Body of pancreas (tissue), 4 donors: ENCODE data around the gene PCCA. TPM values are rescaled to one million over a fixed set of nuclear protein-coding genes. Genes with fewer than 3 reads are reported as not detected.

Experiments
- ATAC-seq: fragments of 150-250 bp; one replicate; pipeline ENCODE4 v1.9.1; 2016
- DNase-seq, 4 donors: peaks; one replicate each; pipeline ENCODE4 v3.0.0-alpha.2; 2019
- H3K27ac ChIP-seq, 4 donors: fragments of 200-600 bp; sonication (generic); 1 replicate in 3 of 4; 2 replicates in 1 of 4; pipeline versions ENCODE4 v1.5.1 to v1.6.1; 2016 to 2019; ENCODE audit warnings: mild to moderate bottlenecking in 1 of 4, mixed read lengths in 1 of 4, moderate library complexity in 1 of 4
- H3K27me3 ChIP-seq, 2 donors: fragments of 200-600 bp; sonication (generic); one replicate each; pipeline ENCODE4 v1.6.0; 2016; ENCODE audit warnings: mild to moderate bottlenecking in 1 of 2
- H3K36me3 ChIP-seq, 2 donors: fragments of 200-600 bp; sonication (generic); replicated peaks in 1 of 2; 2 replicates each; pipeline ENCODE4 v1.5.1; 2016; ENCODE audit warnings: low read depth in 2 of 2; ENCODE audit not compliant: insufficient read depth in 1 of 2
- H3K4me1 ChIP-seq: fragments of 200-600 bp; sonication (generic); one replicate; pipeline ENCODE4 v1.6.0; 2016
- H3K4me3 ChIP-seq, 2 donors: fragments of 200-600 bp; sonication (generic); 1 replicate in 1 of 2; 2 replicates in 1 of 2; pipeline ENCODE4 v1.5.1; 2016 to 2019
- H3K9me3 ChIP-seq, 3 donors: fragments of 200-600 bp; sonication (generic); 1 replicate in 2 of 3; 2 replicates in 1 of 3; pipeline ENCODE4 v1.5.1; 2016
- POLR2A ChIP-seq, 3 donors: fragments of 450-650 bp; IDR thresholded peaks; one replicate each; pipeline ENCODE4 v1.6.1; 2016; ENCODE audit warnings: antibody characterized with exemption in 3 of 3, mild to moderate bottlenecking in 2 of 3
- WGBS, 2 donors: methylation state at CpG; one replicate each; pipeline ENCODE4 v1.1.5; 2017; 5-methylcytosine and 5-hydroxymethylcytosine counted together
- intact Hi-C: fragments of 100-400 bp; cut with DNase I; formaldehyde crosslinking; loops from one replicate; pipeline ENCODE4 v1.15.1; 2023
- total RNA-seq, 2 donors: library from RNA; depleted of rRNA; stranded (reverse); fragments of >200 nt; gene quantifications; one replicate each; pipeline ENCODE4 v1.1.0, GENCODE V29; 2016
- TF ChIP-seq, protein P1 (sequence below), 7 experiments: fragments of 450-650 bp in 4 of 7; fragments of 200-600 bp in 3 of 7; sonication (generic) in 3 of 7; IDR thresholded peaks; one replicate each; pipeline ENCODE4 v1.5.1; 2016 to 2019; ENCODE audit warnings: antibody characterized with exemption in 7 of 7

The PCCA gene
- total RNA-seq, 2 donors from 2014 or later = 45.2 to 46.2 TPM

DNA sequence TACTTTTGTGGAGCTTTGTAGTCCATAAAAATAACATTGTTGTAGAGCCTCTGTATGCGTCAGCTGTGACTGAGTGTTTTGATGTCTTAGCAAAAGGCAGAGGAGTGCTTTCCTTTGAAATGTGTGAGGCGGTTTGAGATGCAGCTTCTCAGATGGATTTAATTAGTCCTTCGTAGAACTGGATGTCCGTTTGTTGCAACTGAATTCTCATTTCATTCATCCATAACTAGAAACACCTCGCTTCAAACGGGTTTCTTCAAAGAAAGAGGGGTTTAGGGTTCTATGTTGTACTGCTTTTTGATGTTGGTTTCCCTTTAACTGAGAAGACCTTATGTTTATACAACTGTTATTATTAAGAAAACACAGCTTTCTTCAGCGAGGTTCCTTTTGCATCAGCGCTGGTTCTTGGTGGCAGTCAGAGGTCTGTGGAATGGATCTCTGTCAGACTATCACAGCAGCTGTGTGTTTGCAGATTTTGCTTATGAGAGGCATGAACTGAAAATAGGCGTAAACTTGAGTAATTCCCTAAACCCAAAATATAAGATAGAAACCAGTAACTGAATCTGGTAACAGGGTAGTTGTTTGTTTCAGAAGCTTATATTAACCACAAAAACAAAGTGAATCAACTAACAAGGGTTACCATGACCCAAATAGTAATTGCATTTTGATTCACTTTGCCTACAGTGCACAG lies 305.3 kb downstream of the PCCA start:
- Histone ChIP-seq H3K27ac (no peak overlapping the region), H3K4me1 (peaks cover 3% of the 10 kb centered on the region), H3K27me3 (no peaks in the 10 kb centered on the region), H3K4me3 (no peak overlapping the region), H3K36me3 (no peaks in the 10 kb centered on the region), H3K9me3 (no peaks in the 10 kb centered on the region)
- no peak for ATAC-seq
- DNase-seq = no peak
- intact Hi-C loops = no loop called here
- TF ChIP-seq, protein P1, sequence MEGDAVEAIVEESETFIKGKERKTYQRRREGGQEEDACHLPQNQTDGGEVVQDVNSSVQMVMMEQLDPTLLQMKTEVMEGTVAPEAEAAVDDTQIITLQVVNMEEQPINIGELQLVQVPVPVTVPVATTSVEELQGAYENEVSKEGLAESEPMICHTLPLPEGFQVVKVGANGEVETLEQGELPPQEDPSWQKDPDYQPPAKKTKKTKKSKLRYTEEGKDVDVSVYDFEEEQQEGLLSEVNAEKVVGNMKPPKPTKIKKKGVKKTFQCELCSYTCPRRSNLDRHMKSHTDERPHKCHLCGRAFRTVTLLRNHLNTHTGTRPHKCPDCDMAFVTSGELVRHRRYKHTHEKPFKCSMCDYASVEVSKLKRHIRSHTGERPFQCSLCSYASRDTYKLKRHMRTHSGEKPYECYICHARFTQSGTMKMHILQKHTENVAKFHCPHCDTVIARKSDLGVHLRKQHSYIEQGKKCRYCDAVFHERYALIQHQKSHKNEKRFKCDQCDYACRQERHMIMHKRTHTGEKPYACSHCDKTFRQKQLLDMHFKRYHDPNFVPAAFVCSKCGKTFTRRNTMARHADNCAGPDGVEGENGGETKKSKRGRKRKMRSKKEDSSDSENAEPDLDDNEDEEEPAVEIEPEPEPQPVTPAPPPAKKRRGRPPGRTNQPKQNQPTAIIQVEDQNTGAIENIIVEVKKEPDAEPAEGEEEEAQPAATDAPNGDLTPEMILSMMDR (IDR thresholded peaks at IDR 0.05) = no peak
- TF ChIP-seq POLR2A (IDR thresholded peaks at IDR 0.05) = no peak
- WGBS, 2 donors = 81 to 85% methylated on average over 9 of the region's 9 CpGs

DNA sequence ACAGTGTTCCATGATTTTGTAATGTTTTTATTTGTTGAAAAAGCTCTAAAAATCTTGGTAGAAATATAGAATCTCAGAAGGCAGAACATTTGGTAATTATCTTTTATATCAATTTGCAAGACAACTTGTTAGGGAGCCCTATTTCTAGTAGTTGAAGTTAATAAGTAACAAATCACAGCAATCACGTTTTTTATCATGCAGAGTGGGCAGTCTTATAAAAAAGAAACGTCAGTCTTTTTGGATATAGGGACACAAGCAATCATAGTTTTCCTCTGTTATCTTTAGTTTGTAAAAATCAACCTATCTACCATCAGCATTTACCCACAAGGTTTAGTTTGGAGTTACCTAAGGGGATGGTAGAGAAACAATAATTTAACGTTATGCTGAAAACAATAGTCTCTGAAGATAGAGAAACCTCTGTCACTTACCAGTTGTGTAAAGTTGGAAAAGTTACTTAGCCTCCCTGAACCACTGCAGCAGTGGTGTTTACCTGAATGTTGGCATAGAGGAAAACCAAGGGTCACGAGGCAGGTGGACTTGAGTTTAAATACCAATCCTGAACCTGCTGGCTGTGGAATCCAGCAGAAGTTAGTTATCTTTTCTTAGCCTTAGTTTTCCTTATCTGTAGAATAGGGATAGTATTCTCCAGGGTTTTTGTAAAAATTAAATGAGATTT lies 306.9 kb downstream of the PCCA start:
- no peak for TF ChIP-seq POLR2A (IDR thresholded peaks at IDR 0.05)
- TF ChIP-seq, protein P1 (IDR thresholded peaks at IDR 0.05) = no peak
- Histone ChIP-seq H3K27me3 (no peaks in the 10 kb centered on the region), H3K4me3 (no peak overlapping the region), H3K27ac (no peak overlapping the region), H3K4me1 (peaks cover 3% of the 10 kb centered on the region), H3K36me3 (no peaks in the 10 kb centered on the region), H3K9me3 (no peaks in the 10 kb centered on the region)
- 54 to 55% methylated on average over 4 of the region's 4 CpGs for WGBS, 2 donors
- intact Hi-C loops = no loop called here
- DNase-seq (no peak), ATAC-seq (no peak)

DNA sequence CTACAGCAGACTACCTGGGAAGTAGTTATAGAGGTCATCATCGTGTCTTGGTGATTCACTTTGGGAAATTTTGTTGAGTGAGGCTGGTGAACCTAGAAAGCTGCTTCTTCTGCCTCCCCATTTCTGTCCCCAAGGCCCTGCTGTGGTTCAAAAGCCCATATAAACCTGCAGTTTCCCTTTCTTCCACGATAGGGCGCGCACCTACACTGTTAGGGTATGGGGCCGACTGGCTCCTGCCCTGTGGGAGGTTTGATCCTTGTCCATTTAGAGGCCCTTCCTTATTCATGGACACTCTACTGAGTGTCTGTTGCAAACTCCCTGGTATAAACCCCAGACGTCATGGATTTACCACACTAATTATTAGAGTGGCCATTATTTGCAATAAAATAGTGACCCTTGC lies 307.9 kb downstream of the PCCA start:
- H3K27me3 ChIP-seq = no peaks in the 10 kb centered on the region
- no peak for DNase-seq
- WGBS, 2 donors = 89 to 91% methylated on average over 6 of the region's 6 CpGs
- H3K4me3 ChIP-seq = no peak overlapping the region
- H3K9me3 ChIP-seq = no peaks in the 10 kb centered on the region
- TF ChIP-seq POLR2A (IDR thresholded peaks at IDR 0.05) = no peak
- TF ChIP-seq, protein P1 (IDR thresholded peaks at IDR 0.05) = no peak
- no peaks in the 10 kb centered on the region for H3K36me3 ChIP-seq
- no peak overlapping the region for H3K27ac ChIP-seq
- peaks cover 3% of the 10 kb centered on the region for H3K4me1 ChIP-seq
- ATAC-seq = no peak
- intact Hi-C loops = no loop called here

DNA sequence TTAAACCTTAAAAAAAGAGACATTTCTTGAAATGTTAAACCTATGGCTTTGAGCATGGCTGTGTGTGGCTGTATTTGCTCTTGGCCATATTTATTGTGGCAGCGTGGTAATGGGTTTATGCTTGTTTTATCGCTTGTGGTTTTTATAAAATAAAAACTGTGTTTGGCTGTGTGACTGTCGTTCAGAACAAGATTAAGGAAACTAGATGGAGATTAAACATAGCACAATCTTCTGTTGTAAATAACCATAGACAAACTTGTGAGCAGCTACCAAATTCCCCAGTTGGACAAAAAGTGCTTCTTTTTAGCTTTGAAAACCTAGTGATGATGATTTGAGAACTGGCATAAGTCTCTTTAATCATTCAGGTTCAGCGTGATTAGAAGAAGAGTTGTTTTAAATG lies 308.7 kb downstream of the PCCA start:
- Histone ChIP-seq H3K9me3 (no peaks in the 10 kb centered on the region), H3K27ac (no peak overlapping the region), H3K36me3 (no peaks in the 10 kb centered on the region), H3K4me3 (no peak overlapping the region), H3K4me1 (peaks cover 3% of the 10 kb centered on the region), H3K27me3 (no peaks in the 10 kb centered on the region)
- intact Hi-C loops = no loop called here
- DNase-seq (no peak), ATAC-seq (no peak)
- 95 to 99% methylated on average over 4 of the region's 4 CpGs for WGBS, 2 donors
- TF ChIP-seq, protein P1 (IDR thresholded peaks at IDR 0.05) = no peak
- TF ChIP-seq POLR2A (IDR thresholded peaks at IDR 0.05) = no peak
